LNCAP (cell line): ENCODE measurements around the gene GRK3.

Source experiments
- CTCF ChIP-seq: fragments of 450-650 bp; IDR thresholded peaks from 2 replicates; pipeline ENCODE4 v1.5.1; 2017; ENCODE audit warnings: mild to moderate bottlenecking

GRK3 gene

GRCh38 chr22:25564320-25564978 is at the start of gene GRK3:
Gene GRK3 (plus strand): TSS chr22:25564675. CDS start chr22:25565041, 366 bp downstream.
- TF ChIP-seq CTCF = no peak

- no peak for TF ChIP-seq CTCF
Measured at GRCh38 chr22:25518000-25518663, 46.3 kb upstream of the GRK3 start.

- no peak for TF ChIP-seq CTCF
Measured at GRCh38 chr22:25525376-25525775, 39.1 kb upstream of the GRK3 start.

- no peak for TF ChIP-seq CTCF
Measured at GRCh38 chr22:25534724-25535123, 29.8 kb upstream of the GRK3 start.

- no peak for TF ChIP-seq CTCF
Measured at GRCh38 chr22:25536589-25536988, 27.9 kb upstream of the GRK3 start.

- TF ChIP-seq CTCF = no peak
Measured at GRCh38 chr22:25540166-25540907, 24.1 kb upstream of the GRK3 start.

GRCh38 chr22:25540908-25541660 is 23.4 kb upstream of the GRK3 start:
- TF ChIP-seq CTCF = no peak
